HCT116 (cell line): ENCODE data around the gene HMX1. TPM values are rescaled to one million over a fixed set of nuclear protein-coding genes. Genes with fewer than 3 reads are reported as not detected.

ENCODE experiments used
- ATAC-seq: fragments of 200-7000 bp; cut with Tn5 transposase; 2 replicates; pipeline ENCODE4 v1.9.1; 2020; ENCODE audit warnings: mild to moderate bottlenecking, moderate library complexity
- BruUV-seq: library from RNA; stranded (reverse); fragments of 400-500 nt; replicated peaks from 2 replicates; lab custom pipeline; 2021; lab: Mats Ljungman, UMichigan
- CTCF ChIA-PET: fragments of 300-600 bp; sonication (Branson Sonifier 250); formaldehyde crosslinking; loops from one replicate; lab custom pipeline; 2021; ENCODE audit warnings: antibody characterized with exemption; lab: Charles Lee
- POLR2A ChIA-PET: fragments of 300-600, 350-600 bp; sonication (Branson Sonifier 250); formaldehyde crosslinking; loops from one replicate; lab custom pipeline; 2021; ENCODE audit warnings: antibody characterized with exemption; lab: Charles Lee
- RAD21 ChIA-PET, 2 experiments: fragments of 300-600 bp; sonication (Branson Sonifier 250); formaldehyde crosslinking; loops; one replicate each; lab custom pipeline; 2023; ENCODE audit warnings: low total read pairs in 2 of 2; ENCODE audit not compliant: uncharacterized antibody in 2 of 2, unreplicated experiment in 2 of 2, low non-redundant PET in 1 of 2; lab: Charles Lee
- DNase-seq: peaks from one replicate; pipeline ENCODE4 v3.0.0-alpha.2; 2010; ENCODE audit warnings: low read depth, low spot score
- H2AFZ ChIP-seq: fragments of 200-600 bp; shearing (Covaris generic), sonication (generic); 2 replicates; pipeline ENCODE4 v1.6.1; 2017; ENCODE audit warnings: low read depth, mixed run types, mixed read lengths, antibody characterized with exemption, low read length; ENCODE audit not compliant: poor library complexity, severe bottlenecking
- H3K27ac ChIP-seq: 2 replicates; pipeline ENCODE4 v1.5.1; 2012; ENCODE audit warnings: low read depth, low read length
- H3K27me3 ChIP-seq: fragments of 200-600 bp; sonication (generic); 2 replicates; pipeline ENCODE4 v1.6.1; 2016; ENCODE audit warnings: mixed run types, low read length, mixed read lengths; ENCODE audit not compliant: insufficient read depth
- H3K36me3 ChIP-seq, 2 experiments: fragments of 200-500 bp in 1 of 2; fragments of 200-600 bp in 1 of 2; sonication (Bioruptor generic) in 1 of 2; sonication (generic) in 1 of 2; 2 replicates each; pipeline versions ENCODE4 v1.5.1 to v1.6.1; 2014 to 2016; ENCODE audit warnings: low read length in 2 of 2, inconsistent platforms in 1 of 2, mixed read lengths in 1 of 2, mixed run types in 1 of 2; ENCODE audit not compliant: insufficient read depth in 2 of 2, control insufficient read depth in 1 of 2
- H3K4me1 ChIP-seq, 2 experiments: fragments of 200-600 bp in 1 of 2; sonication (generic) in 1 of 2; 2 replicates each; pipeline versions ENCODE4 v1.5.1 to v1.6.1; 2012 to 2017; ENCODE audit warnings: low read length in 2 of 2, inconsistent platforms in 1 of 2, mild to moderate bottlenecking in 1 of 2, mixed read lengths in 1 of 2, mixed run types in 1 of 2, moderate library complexity in 1 of 2; ENCODE audit not compliant: insufficient read depth in 2 of 2, control insufficient read depth in 1 of 2
- H3K4me2 ChIP-seq: fragments of 200-600 bp; sonication (generic); 2 replicates; pipeline ENCODE4 v1.6.1; 2017; ENCODE audit warnings: mixed run types, low read length, mixed read lengths
- H3K4me3 ChIP-seq, 2 experiments: fragments of 200-600 bp in 1 of 2; sonication (generic) in 1 of 2; replicated peaks in 1 of 2; 2 replicates each; pipeline ENCODE4 v1.5.1; 2011 to 2016; ENCODE audit warnings: low read length in 2 of 2, control low read depth in 1 of 2, low read depth in 1 of 2, mild to moderate bottlenecking in 1 of 2, mixed read lengths in 1 of 2, mixed run types in 1 of 2
- H3K79me2 ChIP-seq: fragments of 200-600 bp; sonication (generic); 2 replicates; pipeline ENCODE4 v1.6.1; 2017; ENCODE audit warnings: mild to moderate bottlenecking, mixed run types, low read length, moderate library complexity, mixed read lengths; ENCODE audit not compliant: insufficient read depth
- H3K9ac ChIP-seq: fragments of 200-600 bp; sonication (generic); 2 replicates; pipeline ENCODE4 v1.6.1; 2016; ENCODE audit warnings: low read length, mixed read lengths
- H3K9me2 ChIP-seq: fragments of 200-600 bp; sonication (generic), shearing (Covaris generic); 2 replicates; pipeline ENCODE4 v1.6.1; 2017; ENCODE audit warnings: mixed run types, mild to moderate bottlenecking, moderate library complexity; ENCODE audit not compliant: insufficient read depth
- H3K9me3 ChIP-seq, 2 experiments: fragments of 200-500 bp in 1 of 2; fragments of 200-600 bp in 1 of 2; sonication (Bioruptor generic) in 1 of 2; sonication (generic) in 1 of 2; 2 replicates each; pipeline ENCODE4 v1.6.1; 2014 to 2017; ENCODE audit warnings: low read length in 2 of 2, mixed read lengths in 2 of 2, inconsistent platforms in 1 of 2, low read depth in 1 of 2, mild to moderate bottlenecking in 1 of 2, mixed run types in 1 of 2, moderate library complexity in 1 of 2; ENCODE audit not compliant: control insufficient read depth in 1 of 2, insufficient read depth in 1 of 2
- H4K20me1 ChIP-seq: fragments of 200-600 bp; sonication (generic), shearing (Covaris generic); 2 replicates; pipeline ENCODE4 v1.6.1; 2017; ENCODE audit warnings: mixed run types, mild to moderate bottlenecking, moderate library complexity; ENCODE audit not compliant: insufficient read depth
- CBX3 ChIP-seq: IDR thresholded peaks from 2 replicates; pipeline ENCODE4 v1.6.1; 2012; ENCODE audit warnings: low read depth
- CEBPB ChIP-seq: IDR thresholded peaks from 2 replicates; pipeline ENCODE4 v1.6.1; 2012; ENCODE audit warnings: low read depth
- EGR1 ChIP-seq: IDR thresholded peaks from 2 replicates; pipeline ENCODE4 v1.6.1; 2012; ENCODE audit warnings: low read depth
- EZH2 ChIP-seq: fragments of 200-600 bp; sonication (generic); IDR thresholded peaks from 2 replicates; pipeline ENCODE4 v1.6.1; 2017; ENCODE audit warnings: antibody characterized with exemption, mixed run types
- FOSL1 ChIP-seq: IDR thresholded peaks from 2 replicates; pipeline ENCODE4 v1.6.1; 2012; ENCODE audit warnings: low read depth
- POLR2A ChIP-seq: IDR thresholded peaks from 2 replicates; pipeline ENCODE4 v1.7.0; 2011; ENCODE audit warnings: borderline replicate concordance; ENCODE audit not compliant: insufficient read depth, insufficient read length; ENCODE audit errors: extremely low read depth
- RAD21 ChIP-seq: IDR thresholded peaks from 2 replicates; pipeline ENCODE4 v1.6.1; 2012; ENCODE audit warnings: low read depth, mild to moderate bottlenecking
- REST ChIP-seq: IDR thresholded peaks from 2 replicates; pipeline ENCODE4 v1.6.1; 2012; ENCODE audit warnings: low read depth
- SRF ChIP-seq: IDR thresholded peaks from 2 replicates; pipeline ENCODE4 v1.6.1; 2012; ENCODE audit warnings: low read depth
- TCF7L2 ChIP-seq: IDR thresholded peaks from 2 replicates; pipeline ENCODE4 v1.7.0; 2011; ENCODE audit warnings: borderline replicate concordance, inconsistent platforms; ENCODE audit not compliant: insufficient read depth, insufficient read length; ENCODE audit errors: extremely low read depth
- YY1 ChIP-seq: IDR thresholded peaks from 2 replicates; pipeline ENCODE4 v1.6.1; 2011; ENCODE audit warnings: low read length, low read depth, moderate library complexity, mild to moderate bottlenecking; ENCODE audit not compliant: insufficient replicate concordance; ENCODE audit errors: extremely low read depth
- ZFX ChIP-seq: fragments of 450-650 bp; IDR thresholded peaks from 2 replicates; pipeline ENCODE4 v1.6.1; 2017
- intact Hi-C: fragments of 100-400 bp; cut with micrococcal nuclease; formaldehyde crosslinking; loops from 2 replicates; pipeline ENCODE4 v1.10.0; 2022
- total RNA-seq: library from RNA; stranded (reverse); gene quantifications from one replicate; pipeline ENCODE4 v1.2.1, GENCODE V29; 2021; ENCODE audit not compliant: unreplicated experiment
- TF ChIP-seq, protein P1 (sequence below): IDR thresholded peaks from 2 replicates; pipeline ENCODE4 v1.6.1; 2012
- TF ChIP-seq, protein P2 (sequence below), 3 experiments: fragments of 200-600 bp in 1 of 3; sonication (generic) in 1 of 3; IDR thresholded peaks in 2 of 3; conservative IDR thresholded peaks in 1 of 3; 2 replicates each; pipeline ENCODE4 v1.5.1; 2012 to 2017; ENCODE audit warnings: low read depth in 2 of 3, low read length in 2 of 3, antibody characterized with exemption in 1 of 3, borderline replicate concordance in 1 of 3, control low read depth in 1 of 3, mild to moderate bottlenecking in 1 of 3, mixed read lengths in 1 of 3, mixed run types in 1 of 3, moderate library complexity in 1 of 3; ENCODE audit not compliant: insufficient read depth in 1 of 3

HMX1 gene
- total RNA-seq, 1 experiment from 2014 or later, result 0.39 TPM

DNA sequence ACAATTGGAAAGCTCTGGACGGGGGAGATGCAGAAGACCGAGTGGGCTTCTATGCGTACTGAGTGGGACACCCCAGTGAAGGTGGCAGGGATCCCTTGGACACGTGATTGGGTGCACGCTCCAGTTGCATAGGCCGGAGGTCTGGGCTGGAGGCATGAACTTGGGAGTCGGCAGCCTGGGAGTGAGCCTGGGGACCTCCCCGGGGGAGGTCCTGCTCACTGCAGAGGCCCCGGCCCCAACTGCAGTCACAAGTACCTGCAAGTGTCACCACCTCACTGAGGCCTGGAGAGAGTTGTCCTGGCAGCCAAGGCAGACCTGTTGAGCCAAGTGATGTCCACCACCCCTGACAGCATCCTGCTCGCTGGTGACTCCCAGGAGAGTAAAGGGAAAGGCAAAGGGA, 49.3 kb upstream of the HMX1 start (continued):
- TF ChIP-seq REST, result no peak

- no peak overlapping the region for H3K4me3 ChIP-seq
- BruUV-seq, result no TSS peak
- no peak overlapping the region for H2AFZ ChIP-seq
- ChIA-PET POLR2A (no interaction called here), RAD21 (no interaction called here), CTCF (interaction anchor here (1.2 to 1.3 kb wide), 2 partner anchors 232 to 324 kb away, joined by 3 to 4 read pairs; no protein-coding TSS in a partner anchor)
- DNase-seq, result no peak
- H3K9me3 ChIP-seq, result no peaks in the 10 kb centered on the region
- no peak overlapping the region for H3K9ac ChIP-seq
- no peak for TF ChIP-seq CBX3
- TF ChIP-seq, protein P1, sequence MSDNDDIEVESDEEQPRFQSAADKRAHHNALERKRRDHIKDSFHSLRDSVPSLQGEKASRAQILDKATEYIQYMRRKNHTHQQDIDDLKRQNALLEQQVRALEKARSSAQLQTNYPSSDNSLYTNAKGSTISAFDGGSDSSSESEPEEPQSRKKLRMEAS, result no peak
- no peak for TF ChIP-seq SRF
- TF ChIP-seq ZFX, result no peak
- no peak for TF ChIP-seq EGR1
- TF ChIP-seq TCF7L2, result no peak
- TF ChIP-seq, protein P2, sequence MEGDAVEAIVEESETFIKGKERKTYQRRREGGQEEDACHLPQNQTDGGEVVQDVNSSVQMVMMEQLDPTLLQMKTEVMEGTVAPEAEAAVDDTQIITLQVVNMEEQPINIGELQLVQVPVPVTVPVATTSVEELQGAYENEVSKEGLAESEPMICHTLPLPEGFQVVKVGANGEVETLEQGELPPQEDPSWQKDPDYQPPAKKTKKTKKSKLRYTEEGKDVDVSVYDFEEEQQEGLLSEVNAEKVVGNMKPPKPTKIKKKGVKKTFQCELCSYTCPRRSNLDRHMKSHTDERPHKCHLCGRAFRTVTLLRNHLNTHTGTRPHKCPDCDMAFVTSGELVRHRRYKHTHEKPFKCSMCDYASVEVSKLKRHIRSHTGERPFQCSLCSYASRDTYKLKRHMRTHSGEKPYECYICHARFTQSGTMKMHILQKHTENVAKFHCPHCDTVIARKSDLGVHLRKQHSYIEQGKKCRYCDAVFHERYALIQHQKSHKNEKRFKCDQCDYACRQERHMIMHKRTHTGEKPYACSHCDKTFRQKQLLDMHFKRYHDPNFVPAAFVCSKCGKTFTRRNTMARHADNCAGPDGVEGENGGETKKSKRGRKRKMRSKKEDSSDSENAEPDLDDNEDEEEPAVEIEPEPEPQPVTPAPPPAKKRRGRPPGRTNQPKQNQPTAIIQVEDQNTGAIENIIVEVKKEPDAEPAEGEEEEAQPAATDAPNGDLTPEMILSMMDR (IDR thresholded peaks at IDR 0.05 in 2 of 3, conservative IDR thresholded peaks at IDR 0.05 in 1 of 3; ENCODE audit: borderline replicate concordance in 1 of 3, insufficient read depth in 1 of 3, low read depth in 2 of 3, low read length in 2 of 3), result no peak
- TF ChIP-seq REST, result no peak
- no peak for TF ChIP-seq CEBPB
- no peak for TF ChIP-seq POLR2A
- no peak for TF ChIP-seq FOSL1
- TF ChIP-seq YY1, result no peak
- no peak for TF ChIP-seq EZH2
- TF ChIP-seq RAD21, result no peak
- H3K27ac ChIP-seq, result no peak overlapping the region
- H3K4me2 ChIP-seq, result no peak overlapping the region
- H4K20me1 ChIP-seq, result no peaks in the 10 kb centered on the region
- 0 out of 4 replicates have a peak, but pooled peaks cover 0 to 2% of the 10 kb centered on the region in 2 experiments for H3K4me1 ChIP-seq
- no peak for ATAC-seq
- no peaks in the 10 kb centered on the region for H3K79me2 ChIP-seq
- intact Hi-C loops, result no loop called here
- H3K36me3 ChIP-seq, result no peaks in the 10 kb centered on the region
- H3K9me2 ChIP-seq, result no peaks in the 10 kb centered on the region
- H3K27me3 ChIP-seq, result no peaks in the 10 kb centered on the region; the same call in 1 of the 2 replicates
Observed at GRCh38 chr4:8920289-8920965, 48.8 kb upstream of the HMX1 start.
